ENCODE data around the gene CLIC4.
"Not testable (repeated sequence)": the region's sequence is repeated elsewhere in the genome, so short reads cannot be mapped to it uniquely, and the experiment has no call there.

Gene CLIC4

GRCh38 chr1:24744911-24745710, at the start of gene CLIC4:
Gene CLIC4, plus strand, starts transcription at chr1:24745447. Its CDS starts 107 bp downstream, at chr1:24745554.
- DNase-seq (ENCODE audit: low read depth): peak; percentile 90

GRCh38 chr1:24696041-24696755, 49.0 kb upstream of the CLIC4 start:
- no peak for DNase-seq (ENCODE audit: low read depth)

- DNase-seq (ENCODE audit: low read depth): no peak
These were observed 48.4 kb upstream of the CLIC4 start for GRCh38 chr1:24696756-24697330.

GRCh38 chr1:24697453-24698001, 47.7 kb upstream of the CLIC4 start:
- DNase-seq (ENCODE audit: low read depth): not testable (repeated sequence)

GRCh38 chr1:24698326-24698725, 46.9 kb upstream of the CLIC4 start:
- DNase-seq (ENCODE audit: low read depth): not testable (repeated sequence)

- DNase-seq (ENCODE audit: low read depth): no peak
These were observed 45.6 kb upstream of the CLIC4 start for GRCh38 chr1:24699628-24700027.

- no peak for DNase-seq (ENCODE audit: low read depth)
These were observed 42.5 kb upstream of the CLIC4 start for GRCh38 chr1:24702511-24703293.

- DNase-seq (ENCODE audit: low read depth): no peak
These were observed 40.6 kb upstream of the CLIC4 start for GRCh38 chr1:24704411-24705259.

GRCh38 chr1:24705260-24706073, 39.8 kb upstream of the CLIC4 start:
- no peak for DNase-seq (ENCODE audit: low read depth)

GRCh38 chr1:24706074-24706389, 39.2 kb upstream of the CLIC4 start:
- DNase-seq (ENCODE audit: low read depth): not testable (repeated sequence)

- no peak for DNase-seq (ENCODE audit: low read depth)
These were observed 37.6 kb upstream of the CLIC4 start for GRCh38 chr1:24707687-24708086.

- no peak for DNase-seq (ENCODE audit: low read depth)
These were observed 36.3 kb upstream of the CLIC4 start for GRCh38 chr1:24708938-24709337.

GRCh38 chr1:24709791-24710441, 35.3 kb upstream of the CLIC4 start:
- DNase-seq (ENCODE audit: low read depth): no peak

- DNase-seq (ENCODE audit: low read depth): no peak
These were observed 33.9 kb upstream of the CLIC4 start for GRCh38 chr1:24711329-24711728.

- DNase-seq (ENCODE audit: low read depth): peak; percentile 58
These were observed 32.1 kb upstream of the CLIC4 start for GRCh38 chr1:24713176-24713575.

GRCh38 chr1:24713736-24714135, 31.5 kb upstream of the CLIC4 start:
- no peak for DNase-seq (ENCODE audit: low read depth)

GRCh38 chr1:24714859-24715520, 30.3 kb upstream of the CLIC4 start:
- no peak for DNase-seq (ENCODE audit: low read depth)

GRCh38 chr1:24715658-24716057, 29.6 kb upstream of the CLIC4 start:
- DNase-seq (ENCODE audit: low read depth): no peak

Data from HS-5 (cell line).